ENCODE data around the gene PADI1.
A peak's percentile ranks its signal among the peaks of the same experiment; 100 is the strongest.

The PADI1 gene

DNA sequence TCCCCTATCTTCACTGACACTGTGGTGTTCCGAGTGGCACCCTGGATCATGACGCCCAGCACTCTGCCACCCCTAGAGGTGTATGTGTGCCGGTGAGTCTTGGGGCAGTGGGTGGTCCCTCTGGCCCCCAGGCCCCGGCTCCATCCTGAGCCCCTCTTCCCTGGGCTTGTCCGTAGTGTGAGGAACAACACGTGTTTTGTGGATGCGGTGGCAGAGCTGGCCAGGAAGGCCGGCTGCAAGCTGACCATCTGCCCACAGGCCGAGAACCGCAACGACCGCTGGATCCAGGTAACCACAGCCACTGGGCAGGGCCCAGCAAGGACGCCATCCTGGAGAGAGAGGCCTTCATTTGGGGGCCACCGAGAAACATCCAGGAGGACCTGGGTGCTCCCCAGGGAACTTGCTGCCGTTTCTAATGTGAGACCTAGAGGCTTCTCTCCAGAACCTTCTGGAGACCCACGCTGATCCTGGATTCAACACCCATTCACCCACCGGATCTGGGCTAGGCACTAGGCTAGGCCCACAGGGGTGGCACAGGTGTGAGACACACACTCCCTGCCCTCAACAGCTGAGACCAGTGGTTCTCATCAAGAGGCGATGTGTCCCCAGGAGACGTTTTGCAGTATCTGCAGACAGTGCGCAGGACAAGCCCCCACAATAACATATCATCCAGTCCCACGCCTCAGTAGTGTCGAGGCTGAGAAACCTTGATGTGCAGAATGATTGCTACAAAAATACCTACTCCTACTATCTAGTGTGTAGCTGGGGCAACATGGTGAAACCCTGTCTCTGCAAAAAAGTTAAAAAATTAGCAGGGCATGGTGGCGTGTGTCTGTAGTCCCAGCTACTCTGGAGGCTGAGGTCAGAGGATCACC, 66.2 kb downstream of the PADI1 start:
- in situ Hi-C loops (cut with MboI; ENCODE audit: low sequenced_read_pairs, unreplicated experiment) = no loop called here
- no peak for TF ChIP-seq CTCF (IDR thresholded peaks at IDR 0.05; ENCODE audit: borderline replicate concordance, control extremely low read depth, extremely low read depth, insufficient read depth, missing control alignments)
- DNase-seq (ENCODE audit: low spot score) = no peak

DNA sequence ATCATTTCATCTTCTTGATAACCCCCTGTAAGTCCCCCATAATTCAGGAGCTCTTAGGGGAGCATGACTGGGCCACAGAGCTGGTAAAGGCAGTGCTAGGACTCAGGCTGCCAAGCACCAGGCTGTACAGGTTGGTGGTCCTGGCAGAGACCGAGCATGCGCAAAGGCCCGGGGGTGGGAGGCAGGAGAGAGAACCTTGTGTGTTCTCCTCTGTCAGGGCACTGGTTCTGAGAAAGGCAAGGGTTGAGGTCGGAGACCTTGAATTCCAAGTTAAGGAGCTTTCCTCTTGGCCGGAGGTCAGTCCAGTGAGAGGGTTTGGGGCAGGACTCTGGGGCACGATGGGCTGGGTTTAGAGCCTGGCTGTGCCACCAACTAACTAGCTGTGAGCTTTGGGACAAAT, 67.1 kb downstream of the PADI1 start:
- TF ChIP-seq CTCF (IDR thresholded peaks at IDR 0.05; ENCODE audit: borderline replicate concordance, control extremely low read depth, extremely low read depth, insufficient read depth, missing control alignments) = no peak
- in situ Hi-C loops (cut with MboI; ENCODE audit: low sequenced_read_pairs, unreplicated experiment) = no loop called here

DNA sequence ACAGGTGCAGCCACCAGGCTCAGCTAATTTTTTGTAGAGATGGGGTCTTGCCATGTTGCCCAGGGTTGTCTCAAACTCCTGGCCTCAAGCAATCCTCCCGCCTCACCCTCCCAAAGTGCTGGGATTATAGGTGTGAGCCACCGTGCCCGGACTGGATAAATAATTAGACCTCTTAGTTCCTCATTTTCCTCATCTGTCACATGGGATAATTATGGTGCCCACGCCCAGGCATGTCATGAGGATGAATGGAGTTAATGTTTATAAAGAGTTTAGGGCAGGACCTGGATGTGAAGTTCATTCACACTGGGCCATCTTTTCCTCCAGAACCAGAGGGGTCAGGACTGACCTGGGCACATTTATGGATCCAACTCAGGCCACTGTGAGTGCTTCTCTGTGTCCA, 67.7 kb downstream of the PADI1 start:
- in situ Hi-C loops (cut with MboI; ENCODE audit: low sequenced_read_pairs, unreplicated experiment) = no loop called here
- no peak for DNase-seq (ENCODE audit: low spot score)
- TF ChIP-seq CTCF (IDR thresholded peaks at IDR 0.05; ENCODE audit: borderline replicate concordance, control extremely low read depth, extremely low read depth, insufficient read depth, missing control alignments) = no peak

More for the DNA sequence above, 67.1 kb downstream of the PADI1 start:
- no peak for DNase-seq (ENCODE audit: low spot score)

DNA sequence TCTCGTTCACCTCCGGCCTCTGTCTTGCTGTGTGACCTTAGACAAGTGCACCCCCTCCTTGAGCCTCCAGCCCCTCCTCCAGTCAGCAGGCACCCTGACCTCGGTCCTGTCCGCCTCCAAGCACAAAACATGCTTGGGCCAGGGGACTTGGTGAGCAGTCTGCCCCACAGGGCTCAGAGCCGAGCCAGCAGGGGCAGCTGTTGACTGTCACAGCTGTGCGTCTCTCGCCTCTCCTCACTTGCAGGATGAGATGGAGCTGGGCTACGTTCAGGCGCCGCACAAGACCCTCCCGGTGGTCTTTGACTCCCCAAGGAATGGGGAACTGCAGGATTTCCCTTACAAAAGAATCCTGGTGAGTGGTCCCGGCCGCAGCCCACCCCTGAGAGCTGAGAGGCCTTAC, 68.2 kb downstream of the PADI1 start:
- DNase-seq (ENCODE audit: low spot score) = no peak
- in situ Hi-C loops (cut with MboI; ENCODE audit: low sequenced_read_pairs, unreplicated experiment) = no loop called here
- no peak for TF ChIP-seq CTCF (IDR thresholded peaks at IDR 0.05; ENCODE audit: borderline replicate concordance, control extremely low read depth, extremely low read depth, insufficient read depth, missing control alignments)

DNA sequence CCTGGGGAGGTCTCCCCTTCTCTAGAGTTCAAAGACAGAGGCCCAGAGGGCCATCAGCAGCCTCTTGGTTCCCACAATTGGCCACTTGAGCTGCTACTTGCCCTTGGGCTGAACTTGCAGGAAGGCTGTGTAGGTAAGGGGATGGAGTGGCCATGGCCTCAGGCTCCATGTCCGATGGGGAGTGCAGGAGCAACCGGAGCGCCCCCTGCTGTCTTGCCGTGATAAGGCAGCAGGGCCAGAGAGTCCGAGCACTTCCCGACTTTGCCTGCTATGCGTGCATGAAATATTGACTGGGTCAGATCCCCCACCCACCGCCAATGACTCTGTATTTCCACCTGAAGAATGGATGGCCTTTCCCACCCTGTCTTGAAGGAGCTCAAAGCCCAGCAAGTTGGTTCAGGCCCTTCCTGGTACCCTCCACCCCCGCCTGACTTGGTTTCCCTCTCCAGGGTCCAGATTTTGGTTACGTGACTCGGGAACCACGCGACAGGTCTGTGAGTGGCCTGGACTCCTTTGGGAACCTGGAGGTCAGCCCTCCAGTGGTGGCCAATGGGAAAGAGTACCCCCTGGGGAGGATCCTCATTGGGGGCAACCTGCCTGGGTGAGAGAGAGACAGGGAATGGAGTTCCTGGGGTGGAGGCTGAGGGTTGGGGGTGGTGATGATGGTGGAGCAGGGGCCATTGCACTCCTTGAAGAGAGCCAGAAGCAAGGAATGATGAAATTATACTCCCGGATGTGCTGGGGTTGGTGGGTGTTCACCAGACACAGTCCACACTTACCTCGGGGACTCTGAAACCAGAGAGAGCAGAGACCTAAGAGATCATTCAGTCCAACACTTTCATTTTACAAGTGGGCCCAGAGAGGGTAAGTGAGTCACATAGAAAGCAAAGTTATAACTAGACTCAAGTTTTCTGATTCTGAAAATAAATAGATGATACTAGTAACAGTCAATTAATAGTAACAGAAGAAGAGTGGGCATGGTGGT, 69.5 kb downstream of the PADI1 start:
- peak; percentile 80 for DNase-seq (ENCODE audit: low spot score)
- TF ChIP-seq CTCF (IDR thresholded peaks at IDR 0.05; ENCODE audit: borderline replicate concordance, control extremely low read depth, extremely low read depth, insufficient read depth, missing control alignments) = peak; percentile 72
- in situ Hi-C loops (cut with MboI; ENCODE audit: low sequenced_read_pairs, unreplicated experiment) = no loop called here

- in situ Hi-C loops (cut with MboI; ENCODE audit: low sequenced_read_pairs, unreplicated experiment) = no loop called here
- TF ChIP-seq CTCF (IDR thresholded peaks at IDR 0.05; ENCODE audit: borderline replicate concordance, control extremely low read depth, extremely low read depth, insufficient read depth, missing control alignments) = no peak
- no peak for DNase-seq (ENCODE audit: low spot score)
Measured at GRCh38 chr1:17276568-17276967, 71.6 kb downstream of the PADI1 start.

Measured in GM13976 (cell line).